Measurements from ENCODE around the gene TMEM63B.

DNA sequence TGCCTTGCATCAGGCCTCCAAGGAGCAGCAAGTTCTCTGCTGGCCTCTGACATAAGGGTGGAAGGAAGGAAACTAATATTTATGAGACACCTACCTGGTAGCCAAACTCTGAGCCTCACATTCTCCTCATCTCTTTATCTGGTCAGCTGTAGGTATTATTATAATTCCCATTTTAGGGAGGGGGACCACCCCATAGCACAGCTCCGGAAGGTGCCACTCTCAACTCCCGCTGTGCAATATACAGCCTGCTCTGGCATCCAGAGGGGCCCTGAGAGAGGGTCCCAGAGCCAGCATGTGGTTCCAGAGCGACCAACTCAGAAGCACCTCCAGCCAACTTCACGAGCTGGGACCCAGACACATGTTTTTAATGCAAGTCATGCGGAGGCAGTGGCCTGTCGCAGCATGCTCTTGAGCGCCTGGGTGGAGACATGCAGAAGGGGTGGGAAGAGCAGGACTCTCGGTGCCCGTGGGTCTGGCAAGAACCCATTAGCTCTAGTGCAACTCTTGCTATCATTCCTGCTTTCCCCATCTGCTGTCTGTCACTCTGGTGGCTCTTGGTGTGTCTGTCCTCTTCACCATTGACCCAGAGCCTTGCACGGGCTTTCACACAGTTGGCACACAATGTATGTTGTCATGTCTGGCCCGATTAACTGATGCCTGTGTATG lies 74.4 kb downstream of the TMEM63B start:
- TF ChIP-seq POLR2A (IDR thresholded peaks at IDR 0.05; ENCODE audit: low read length) (no peak), GATA1 (IDR thresholded peaks at IDR 0.05; ENCODE audit: low read depth, low read length) (no peak)
